GM13976 (cell line): Measurements from ENCODE around the gene CCDC177.

Experiments used
- DNase-seq: peaks from one replicate; pipeline ENCODE4 v3.0.0; 2012; ENCODE audit warnings: low spot score
- CTCF ChIP-seq: IDR thresholded peaks from 2 replicates; pipeline ENCODE4 v1.5.1; 2012; ENCODE audit warnings: borderline replicate concordance, mild to moderate bottlenecking; ENCODE audit not compliant: insufficient read depth; ENCODE audit errors: extremely low read depth, missing control alignments, control extremely low read depth
- in situ Hi-C: fragments of 300-500 bp; cut with MboI; formaldehyde crosslinking; loops from one replicate; pipeline ENCODE4 v1.12.0; 2022; ENCODE audit warnings: low sequenced_read_pairs, mixed read lengths, inconsistent platforms; ENCODE audit not compliant: unreplicated experiment

The CCDC177 gene

GRCh38 chr14:69572030-69572840, 2.4 kb downstream of the CCDC177 start:
- no peak for TF ChIP-seq CTCF
- in situ Hi-C loops = no loop called here

DNA sequence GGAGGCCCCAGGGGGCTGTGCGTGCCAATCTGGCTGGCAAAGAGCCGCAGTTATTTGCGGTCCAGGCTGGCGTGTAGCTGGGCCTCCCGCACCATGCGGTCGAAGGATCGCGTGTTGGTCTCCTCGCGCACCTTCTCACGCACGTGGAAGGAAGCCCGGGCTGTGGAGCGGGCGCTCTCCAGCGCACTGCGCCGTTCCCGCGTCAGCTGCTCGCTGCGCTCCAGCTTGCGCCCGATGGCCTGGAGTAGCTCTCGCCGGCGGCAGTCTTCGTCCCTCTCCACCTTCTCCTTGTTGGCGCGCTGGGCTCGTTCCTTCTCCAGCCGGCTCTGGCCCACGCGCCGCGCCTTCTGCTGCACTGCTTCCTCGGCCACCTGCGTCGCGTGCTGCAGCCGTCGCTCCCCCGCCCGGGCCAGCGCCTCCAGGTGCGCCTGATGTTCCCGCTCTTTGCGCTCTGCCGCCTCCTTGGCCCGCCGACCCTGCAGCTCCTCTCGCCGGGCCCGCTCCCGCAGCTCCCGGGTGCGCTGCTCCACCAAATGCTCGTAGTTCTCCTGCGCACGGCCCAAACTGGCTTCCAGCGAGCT, 3.1 kb downstream of the CCDC177 start:
- in situ Hi-C loops = no loop called here
- DNase-seq = no peak
- no peak for TF ChIP-seq CTCF

More at GRCh38 chr14:69572030-69572840, 2.4 kb downstream of the CCDC177 start:
- DNase-seq = peak; percentile 45

GRCh38 chr14:69570836-69571330, 3.8 kb downstream of the CCDC177 start:
- in situ Hi-C loops = no loop called here
- no peak for DNase-seq
- no peak for TF ChIP-seq CTCF

- TF ChIP-seq CTCF = no peak
- DNase-seq = no peak
- in situ Hi-C loops = no loop called here
Measured at GRCh38 chr14:69569859-69570258, 4.8 kb downstream of the CCDC177 start.

GRCh38 chr14:69567563-69567962, 7.1 kb downstream of the CCDC177 start:
- in situ Hi-C loops = no loop called here
- no peak for TF ChIP-seq CTCF
- DNase-seq = no peak

GRCh38 chr14:69561893-69562292, 12.8 kb downstream of the CCDC177 start:
- no peak for TF ChIP-seq CTCF
- DNase-seq = no peak
- in situ Hi-C loops = no loop called here
